ENCODE data around the gene ATAD2B. TPM values are rescaled to one million over a fixed set of nuclear protein-coding genes. Genes with fewer than 3 reads are reported as not detected.

ATAD2B gene
- total RNA-seq, 1 donor from 2014 or later, result 85.5 TPM

- ChIA-PET POLR2A (no interaction called here), CTCF (no interaction called here)
- DNase-seq (no peak), ATAC-seq (ENCODE audit: low read depth) (no peak)
- peaks cover 77% of the 10 kb centered on the region for H3K36me3 Mint-ChIP-seq (ENCODE audit: low read depth)
- no peaks in the 10 kb centered on the region for H3K9me3 Mint-ChIP-seq
- H3K27me3 Mint-ChIP-seq, result no peaks in the 10 kb centered on the region
- no peak overlapping the region for H3K4me3 Mint-ChIP-seq
- peaks cover 4% of the 10 kb centered on the region for H3K4me1 Mint-ChIP-seq
- H3K27ac Mint-ChIP-seq, result no peak overlapping the region
- intact Hi-C loops (cut with micrococcal nuclease), result no loop called here
- no peak for TF ChIP-seq CTCF (IDR thresholded peaks at IDR 0.05)
These were observed 169.1 kb downstream of the ATAD2B start for GRCh38 chr2:23757686-23758433.

GRCh38 chr2:23756593-23757292 lies 170.2 kb downstream of the ATAD2B start:
- ChIA-PET POLR2A (no interaction called here), CTCF (no interaction called here)
- TF ChIP-seq CTCF (IDR thresholded peaks at IDR 0.05), result no peak
- no peak for ATAC-seq (ENCODE audit: low read depth)
- H3K27ac Mint-ChIP-seq, result no peak overlapping the region
- no peaks in the 10 kb centered on the region for H3K27me3 Mint-ChIP-seq
- no peak for DNase-seq
- peaks cover 78% of the 10 kb centered on the region for H3K36me3 Mint-ChIP-seq (ENCODE audit: low read depth)
- H3K9me3 Mint-ChIP-seq, result no peaks in the 10 kb centered on the region
- intact Hi-C loops (cut with micrococcal nuclease), result no loop called here
- H3K4me3 Mint-ChIP-seq, result no peak overlapping the region
- peaks cover 3% of the 10 kb centered on the region for H3K4me1 Mint-ChIP-seq

GRCh38 chr2:23754970-23755369 lies 172.0 kb downstream of the ATAD2B start:
- Mint-ChIP-seq H3K36me3 (ENCODE audit: low read depth) (peaks cover 85% of the 10 kb centered on the region), H3K4me3 (no peak overlapping the region), H3K27me3 (no peaks in the 10 kb centered on the region), H3K9me3 (no peaks in the 10 kb centered on the region), H3K4me1 (no peaks in the 10 kb centered on the region), H3K27ac (no peak overlapping the region)
- CTCF ChIA-PET, result no interaction called here
- TF ChIP-seq CTCF (IDR thresholded peaks at IDR 0.05), result no peak
- ATAC-seq (ENCODE audit: low read depth) (no peak), DNase-seq (no peak)
- intact Hi-C loops (cut with micrococcal nuclease), result no loop called here
- POLR2A ChIA-PET, result no interaction called here

DNA sequence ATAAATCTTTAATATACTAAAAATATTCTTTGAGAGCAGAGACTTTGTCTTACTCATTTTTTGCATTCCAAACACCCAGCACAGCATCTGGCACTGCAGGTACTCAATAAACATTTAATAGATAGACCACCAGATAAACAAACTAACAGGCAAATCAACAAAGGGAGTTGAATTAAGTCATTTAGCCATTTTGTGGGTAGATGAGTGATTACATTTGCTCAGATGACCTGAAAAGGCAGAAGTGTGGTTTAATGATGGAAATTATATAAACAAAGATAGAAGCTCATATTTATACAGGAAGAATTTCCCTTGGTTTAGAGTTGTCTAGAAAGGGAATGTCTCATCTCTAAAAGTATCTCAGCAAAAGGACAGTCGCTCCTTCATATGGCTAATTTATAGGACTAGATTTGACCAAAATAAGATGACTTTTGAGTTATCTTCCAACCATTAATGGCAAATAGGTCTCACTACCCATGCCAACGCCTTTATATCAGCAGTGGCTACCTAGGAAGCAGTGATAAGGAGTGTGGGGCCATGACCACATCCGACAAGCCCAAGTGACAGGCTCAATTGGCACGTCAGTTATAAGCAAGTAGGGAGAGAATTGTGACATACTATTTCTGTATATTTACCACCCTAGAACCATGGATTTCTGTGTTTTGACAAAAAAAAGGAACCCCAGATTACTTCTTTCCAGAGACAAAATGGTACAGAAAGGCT lies 173.5 kb downstream of the ATAD2B start:
- Mint-ChIP-seq H3K36me3 (ENCODE audit: low read depth) (peaks cover 83% of the 10 kb centered on the region), H3K27ac (no peak overlapping the region), H3K9me3 (no peaks in the 10 kb centered on the region), H3K27me3 (no peaks in the 10 kb centered on the region), H3K4me1 (no peaks in the 10 kb centered on the region), H3K4me3 (no peak overlapping the region)
- POLR2A ChIA-PET, result no interaction called here
- TF ChIP-seq CTCF (IDR thresholded peaks at IDR 0.05), result no peak
- DNase-seq (no peak), ATAC-seq (ENCODE audit: low read depth) (no peak)
- CTCF ChIA-PET, result no interaction called here
- intact Hi-C loops (cut with micrococcal nuclease), result no loop called here

DNA sequence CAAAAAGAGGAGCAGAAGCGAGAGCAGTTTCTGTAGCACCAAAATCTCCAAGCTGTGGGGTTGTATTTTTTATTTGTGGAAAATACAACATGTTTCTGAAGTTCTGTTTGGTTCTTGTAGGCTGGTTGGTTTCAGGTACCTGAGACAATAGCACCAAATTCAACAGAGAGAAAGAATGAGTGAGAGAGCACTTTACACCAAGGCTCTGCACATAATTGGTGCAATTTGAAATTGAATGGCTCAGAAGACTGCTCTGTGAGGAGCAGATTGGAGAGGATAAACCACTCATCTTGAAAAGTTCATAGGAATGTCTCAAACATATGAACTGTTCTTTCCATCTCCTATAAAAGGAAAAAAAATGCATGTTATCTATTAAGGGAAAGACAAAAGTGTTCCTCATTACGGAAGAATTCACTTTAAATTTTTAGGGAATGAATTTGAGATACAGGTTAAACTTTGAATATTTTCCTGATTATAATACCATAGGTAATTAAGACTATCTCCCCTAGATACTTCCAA lies 175.1 kb downstream of the ATAD2B start:
- no peak for ATAC-seq (ENCODE audit: low read depth)
- Mint-ChIP-seq H3K4me1 (no peaks in the 10 kb centered on the region), H3K4me3 (no peak overlapping the region), H3K9me3 (no peaks in the 10 kb centered on the region), H3K36me3 (ENCODE audit: low read depth) (peaks cover 76% of the 10 kb centered on the region), H3K27ac (no peak overlapping the region), H3K27me3 (no peaks in the 10 kb centered on the region)
- POLR2A ChIA-PET, result no interaction called here
- intact Hi-C loops (cut with micrococcal nuclease), result no loop called here
- no peak for DNase-seq
- CTCF ChIA-PET, result no interaction called here
- TF ChIP-seq CTCF (IDR thresholded peaks at IDR 0.05), result no peak
